ENCODE measurements around the gene FBXO41.

FBXO41 gene

GRCh38 chr2:73253400-73253799, 30.9 kb downstream of the FBXO41 start:
- TF ChIP-seq CTCF (IDR thresholded peaks at IDR 0.05): no peak

GRCh38 chr2:73252238-73253027, 31.8 kb downstream of the FBXO41 start:
- no peak for TF ChIP-seq CTCF (IDR thresholded peaks at IDR 0.05)

GRCh38 chr2:73250872-73251846, 33.1 kb downstream of the FBXO41 start:
- no peak for TF ChIP-seq CTCF (IDR thresholded peaks at IDR 0.05)

GRCh38 chr2:73249636-73250035, 34.6 kb downstream of the FBXO41 start:
- no peak for TF ChIP-seq CTCF (IDR thresholded peaks at IDR 0.05)

GRCh38 chr2:73246850-73247249, 37.4 kb downstream of the FBXO41 start:
- TF ChIP-seq CTCF (IDR thresholded peaks at IDR 0.05): no peak

GRCh38 chr2:73244580-73244979, 39.7 kb downstream of the FBXO41 start:
- no peak for TF ChIP-seq CTCF (IDR thresholded peaks at IDR 0.05)

GRCh38 chr2:73243884-73244570, 40.3 kb downstream of the FBXO41 start:
- no peak for TF ChIP-seq CTCF (IDR thresholded peaks at IDR 0.05)

Measured in LNCAP (cell line).